CMK (cell line): Measurements from ENCODE around the gene KLRB1.
"Not testable (repeated sequence)": the region's sequence is repeated elsewhere in the genome, so short reads cannot be mapped to it uniquely, and the experiment has no call there.

Source experiments
- DNase-seq: peaks from one replicate; pipeline ENCODE4 v3.0.0-alpha.2; 2010; ENCODE audit warnings: low read depth

The KLRB1 gene

GRCh38 chr12:9619411-9620179, 11.9 kb upstream of the KLRB1 start:
- DNase-seq: no peak

GRCh38 chr12:9618906-9619305, 11.2 kb upstream of the KLRB1 start:
- not testable (repeated sequence) for DNase-seq

GRCh38 chr12:9617124-9617523, 9.4 kb upstream of the KLRB1 start:
- no peak for DNase-seq

GRCh38 chr12:9615420-9616136, 7.9 kb upstream of the KLRB1 start:
- no peak for DNase-seq

- not testable (repeated sequence) for DNase-seq
Measured at GRCh38 chr12:9610606-9611005, 2.9 kb upstream of the KLRB1 start.

- DNase-seq: no peak
Measured at GRCh38 chr12:9606736-9607372, 862 bp downstream of the KLRB1 start.

GRCh38 chr12:9606247-9606646, 1.5 kb downstream of the KLRB1 start:
- DNase-seq: no peak

GRCh38 chr12:9605483-9605882, 2.2 kb downstream of the KLRB1 start:
- DNase-seq: no peak

DNA sequence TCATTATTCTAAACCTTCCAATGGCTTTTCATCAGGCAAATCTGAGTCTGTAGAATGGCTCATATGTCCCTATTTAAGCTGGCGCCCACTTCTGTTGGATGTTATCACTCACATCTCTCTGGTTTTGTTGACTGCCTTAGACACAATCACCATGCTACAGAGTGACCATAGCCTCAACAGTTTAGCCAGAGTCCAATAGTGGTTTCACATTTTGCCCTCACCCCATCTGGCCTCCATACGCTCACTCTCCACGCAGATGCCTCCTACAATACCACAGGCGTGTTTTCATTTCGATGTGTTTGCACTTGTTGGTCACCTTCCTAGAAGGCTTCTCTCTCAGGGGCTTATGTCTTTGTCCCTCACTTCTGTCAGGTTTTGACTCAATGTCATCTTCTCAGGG, 3.4 kb downstream of the KLRB1 start:
- no peak for DNase-seq

- DNase-seq: not testable (repeated sequence)
Measured at GRCh38 chr12:9600426-9600825, 7.3 kb downstream of the KLRB1 start.

GRCh38 chr12:9598363-9598762, 9.4 kb downstream of the KLRB1 start:
- DNase-seq: no peak

GRCh38 chr12:9597365-9597764, 10.4 kb downstream of the KLRB1 start:
- DNase-seq: no peak

DNA sequence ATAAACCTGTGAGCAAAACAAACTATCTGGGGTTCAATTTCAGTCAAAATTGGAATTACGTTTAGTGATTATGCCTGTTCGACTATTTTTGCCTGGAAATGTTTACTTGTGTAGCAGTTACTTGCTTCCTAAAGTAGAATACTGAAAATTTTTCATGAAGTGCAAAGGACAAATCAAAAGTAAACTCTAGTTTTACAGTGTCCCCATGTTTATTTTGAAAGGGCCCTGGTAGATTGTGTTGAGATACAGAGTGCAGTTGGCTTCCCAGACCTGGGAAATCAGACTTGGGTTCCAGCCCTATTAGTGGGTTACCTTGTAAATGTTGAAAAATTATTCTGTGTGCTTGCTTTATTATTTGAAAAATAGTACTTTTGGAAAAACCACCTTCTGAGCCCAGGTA, 17.3 kb downstream of the KLRB1 start:
- DNase-seq: no peak

- DNase-seq: no peak
Measured at GRCh38 chr12:9588749-9589148, 19.0 kb downstream of the KLRB1 start.

DNA sequence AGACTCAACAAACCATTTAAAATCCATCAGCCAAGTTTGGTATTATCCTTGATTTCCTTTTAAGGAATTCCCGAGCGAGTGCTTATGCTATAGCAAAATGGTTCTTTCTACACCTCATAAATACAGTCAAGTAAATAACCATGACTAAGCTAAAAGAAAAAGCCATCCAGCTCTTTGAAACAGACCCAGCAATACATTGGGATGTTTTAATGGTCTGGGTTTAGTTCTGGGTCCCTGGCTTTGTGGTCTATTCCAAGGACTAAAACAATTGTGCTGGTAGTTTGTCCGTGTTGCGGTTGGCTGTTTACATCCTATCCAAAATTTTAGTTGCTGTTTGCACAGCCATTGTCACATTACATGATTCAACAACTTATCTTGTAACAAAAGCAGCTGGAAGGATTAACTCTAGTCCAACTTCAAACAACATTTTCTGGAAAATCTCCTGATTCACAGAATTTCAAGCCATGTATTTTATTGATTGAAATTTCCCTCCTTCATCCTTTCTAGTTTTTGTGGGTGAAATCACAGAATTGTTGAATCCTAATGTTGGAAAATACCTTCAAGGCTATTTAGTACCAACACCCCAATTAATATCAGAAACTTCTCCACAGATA, 19.6 kb downstream of the KLRB1 start:
- no peak for DNase-seq

DNA sequence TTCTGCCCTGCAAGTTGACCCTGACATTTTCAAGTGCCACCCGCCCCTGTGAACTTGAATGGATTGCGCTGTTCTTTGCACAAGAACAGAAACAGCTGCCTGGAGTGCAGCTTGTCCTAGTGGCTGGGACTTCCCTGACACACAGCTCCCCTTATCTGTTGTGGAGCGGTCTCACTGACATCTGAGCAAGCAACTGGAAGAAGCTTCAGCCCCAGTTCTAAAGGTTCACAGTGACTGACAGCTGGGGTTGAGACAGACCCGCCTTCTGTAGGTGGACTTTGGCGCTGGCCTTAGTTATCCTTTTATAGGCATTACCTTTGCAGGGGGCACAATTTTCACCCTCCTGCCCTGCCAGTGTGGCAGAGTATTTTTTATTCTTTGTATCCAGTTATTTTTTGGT, 30.0 kb downstream of the KLRB1 start:
- not testable (repeated sequence) for DNase-seq

DNA sequence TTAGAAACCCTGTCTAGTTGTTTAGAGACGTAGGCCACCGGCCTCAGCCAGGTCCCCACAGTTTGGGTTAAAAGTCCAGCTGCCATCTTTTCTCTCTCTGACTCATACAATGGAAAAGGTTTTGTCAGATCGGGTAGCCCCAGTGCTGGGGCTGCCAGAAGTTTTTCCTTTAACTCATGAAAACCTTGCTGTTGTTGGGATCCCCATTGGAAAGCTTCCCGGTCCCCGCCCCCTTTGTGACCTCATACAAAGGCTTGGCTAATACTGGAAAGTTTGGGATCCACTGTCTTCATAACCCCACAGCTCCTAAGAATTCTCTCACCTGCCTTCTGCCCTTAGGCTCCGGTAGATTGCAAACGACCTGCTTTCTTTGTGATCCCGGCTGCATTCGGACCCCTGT, 40.6 kb downstream of the KLRB1 start:
- not testable (repeated sequence) for DNase-seq

GRCh38 chr12:9566113-9566512, 41.6 kb downstream of the KLRB1 start:
- DNase-seq: not testable (repeated sequence)

DNA sequence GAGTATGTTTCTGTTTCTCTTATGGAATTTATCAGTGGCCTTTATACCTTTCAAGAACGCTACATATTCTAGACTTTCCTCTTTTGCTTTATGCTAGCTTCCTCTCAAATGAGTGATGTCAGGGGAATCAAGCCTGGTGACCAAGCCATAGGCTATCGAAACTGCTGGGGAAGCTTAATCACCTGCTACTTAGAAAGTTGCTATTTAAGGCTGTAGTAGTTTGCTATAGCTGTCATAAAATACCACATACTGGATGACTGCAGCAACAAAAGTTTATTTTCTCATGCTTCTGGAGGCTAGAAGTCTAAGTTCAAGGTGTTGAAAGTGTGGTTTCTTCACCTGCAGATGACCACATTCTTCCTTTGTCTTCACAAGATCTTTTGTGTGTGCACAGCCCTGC, 43.3 kb downstream of the KLRB1 start:
- not testable (repeated sequence) for DNase-seq

DNA sequence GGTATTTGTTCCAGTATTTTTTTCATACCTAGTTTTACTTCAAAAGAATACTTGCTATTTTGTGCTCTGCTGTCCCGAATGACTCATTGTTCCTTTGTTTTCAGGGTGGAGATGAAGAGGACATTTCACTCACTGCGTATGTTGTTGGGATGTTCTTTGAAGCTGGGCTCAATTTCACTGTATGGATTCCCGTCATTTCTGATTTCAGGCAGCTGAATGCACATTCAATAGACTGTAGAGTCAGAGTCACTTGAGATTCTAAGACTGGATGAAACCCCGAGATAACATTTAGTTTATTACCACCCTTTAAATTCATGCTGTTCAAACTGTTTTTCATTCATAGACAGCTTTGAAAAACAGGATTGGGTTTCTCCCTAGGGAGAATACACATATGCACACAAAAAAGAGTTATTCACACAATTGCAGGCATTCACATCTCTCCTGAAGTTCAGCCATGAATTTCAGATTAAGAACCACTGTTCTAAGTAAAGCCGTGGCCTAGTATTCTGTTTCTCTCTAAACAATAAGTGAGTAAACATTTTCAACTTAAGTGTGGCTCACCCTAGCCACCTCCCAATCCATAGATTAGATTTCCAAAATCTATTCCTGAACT, 44.8 kb downstream of the KLRB1 start:
- DNase-seq: not testable (repeated sequence)

- DNase-seq: not testable (repeated sequence)
Measured at GRCh38 chr12:9545489-9545888, 62.2 kb downstream of the KLRB1 start.
